ENCODE data around the gene CDR2.
"Not testable (repeated sequence)": the region's sequence is repeated elsewhere in the genome, so short reads cannot be mapped to it uniquely, and the experiment has no call there.

Gene CDR2

GRCh38 chr16:22301423-22301822, 73.0 kb downstream of the CDR2 start:
- not testable (repeated sequence) for DNase-seq

- DNase-seq = peak; percentile 82
These were observed 73.9 kb downstream of the CDR2 start for GRCh38 chr16:22300427-22301071.

GRCh38 chr16:22299036-22299435, 75.4 kb downstream of the CDR2 start:
- no peak for DNase-seq

GRCh38 chr16:22297871-22298733, 76.3 kb downstream of the CDR2 start:
- peak; percentile 94 for DNase-seq

GRCh38 chr16:22297114-22297870, 77.1 kb downstream of the CDR2 start, which contains the start of gene POLR3E:
POLR3E (plus strand) TSS chr16:22297409; CDS start chr16:22302969, 5,560 bp downstream.
- peak; percentile 99 for DNase-seq

- DNase-seq = peak; percentile 41
These were observed 78.0 kb downstream of the CDR2 start for GRCh38 chr16:22296225-22297113.

All from RPMI8226 (cell line).